PC-3 (cell line): ENCODE measurements around the gene MPPED1. TPM values are rescaled to one million over a fixed set of nuclear protein-coding genes. Genes with fewer than 3 reads are reported as not detected.

Experiments used
- ATAC-seq: fragments of 200-7000 bp; cut with Tn5 transposase; 2 replicates; pipeline ENCODE4 v1.9.1; 2020; ENCODE audit warnings: mild to moderate bottlenecking, moderate library complexity
- BruUV-seq: library from RNA; stranded (reverse); fragments of 400-500 nt; replicated peaks from 2 replicates; lab custom pipeline; 2021; lab: Mats Ljungman, UMichigan
- CTCF ChIA-PET: fragments of 300-600 bp; sonication (Branson Sonifier 250); formaldehyde crosslinking; loops from one replicate; lab custom pipeline; 2022; ENCODE audit warnings: antibody characterized with exemption; lab: Charles Lee
- POLR2A ChIA-PET: fragments of 300-600 bp; sonication (Branson Sonifier 250); formaldehyde crosslinking; loops from one replicate; lab custom pipeline; 2022; ENCODE audit warnings: antibody characterized with exemption; ENCODE audit not compliant: unreplicated experiment; lab: Charles Lee
- DNase-seq: peaks from one replicate; pipeline ENCODE4 v3.0.0-alpha.2; 2015
- H2AFZ ChIP-seq: fragments of 300-600 bp; sonication (generic); 2 replicates; pipeline ENCODE4 v1.6.0; 2016; ENCODE audit warnings: antibody characterized with exemption, low read length
- H3F3A ChIP-seq: fragments of 300-600 bp; sonication (generic); one replicate; pipeline ENCODE4 v1.6.0; 2017; ENCODE audit warnings: antibody characterized with exemption, low read length, control low read depth, mild to moderate bottlenecking; ENCODE audit not compliant: unreplicated experiment
- H3K27ac ChIP-seq: fragments of 300-600 bp; sonication (generic); 2 replicates; pipeline ENCODE4 v1.5.1; 2016; ENCODE audit warnings: mild to moderate bottlenecking, low read length
- H3K27me3 ChIP-seq: fragments of 300-600 bp; sonication (generic); 2 replicates; pipeline ENCODE4 v1.6.1; 2016; ENCODE audit warnings: low read length, mixed read lengths
- H3K36me3 ChIP-seq: fragments of 300-600 bp; sonication (generic); 2 replicates; pipeline ENCODE4 v1.6.1; 2016; ENCODE audit warnings: low read depth, mixed run types, low read length, mixed read lengths
- H3K4me1 ChIP-seq: fragments of 300-600 bp; sonication (generic); 2 replicates; pipeline ENCODE4 v1.5.1; 2016; ENCODE audit warnings: low read length; ENCODE audit not compliant: insufficient read depth
- H3K4me2 ChIP-seq: fragments of 300-600 bp; sonication (generic); 2 replicates; pipeline ENCODE4 v1.6.0; 2016; ENCODE audit warnings: low read length
- H3K4me3 ChIP-seq: fragments of 300-600 bp; sonication (generic); 2 replicates; pipeline ENCODE4 v1.5.1; 2016; ENCODE audit warnings: mild to moderate bottlenecking, low read length, mixed read lengths
- H3K79me2 ChIP-seq: fragments of 300-600 bp; sonication (generic); 2 replicates; pipeline ENCODE4 v1.6.1; 2017; ENCODE audit warnings: low read length, mixed read lengths
- H3K9ac ChIP-seq: fragments of 300-600 bp; sonication (generic); 2 replicates; pipeline ENCODE4 v1.6.0; 2016; ENCODE audit warnings: mild to moderate bottlenecking, low read length
- H3K9me2 ChIP-seq: fragments of 300-600 bp; sonication (generic); replicated peaks from 2 replicates; pipeline ENCODE4 v1.6.1; 2016; ENCODE audit warnings: mixed run types, low read length, mixed read lengths
- H3K9me3 ChIP-seq: fragments of 300-600 bp; sonication (generic); 2 replicates; pipeline ENCODE4 v1.6.1; 2016; ENCODE audit warnings: low read length, mixed read lengths
- H4K20me1 ChIP-seq: fragments of 300-600 bp; sonication (generic); 2 replicates; pipeline ENCODE4 v1.6.1; 2016; ENCODE audit warnings: low read length, mixed read lengths
- CTCF ChIP-seq: fragments of 300-600 bp; sonication (generic); conservative IDR thresholded peaks from 2 replicates; pipeline ENCODE4 v1.5.1; 2017; ENCODE audit warnings: antibody characterized with exemption, low read depth, mild to moderate bottlenecking, low read length
- EZH2 ChIP-seq: fragments of 300-600 bp; sonication (generic); IDR thresholded peaks from one replicate; pipeline ENCODE4 v1.6.1; 2017; ENCODE audit warnings: antibody characterized with exemption, mild to moderate bottlenecking, low read length; ENCODE audit not compliant: unreplicated experiment
- EZH2phosphoT487 ChIP-seq: fragments of 300-600 bp; sonication (generic); IDR thresholded peaks from 2 replicates; pipeline ENCODE4 v1.6.1; 2018; ENCODE audit warnings: mild to moderate bottlenecking, antibody characterized with exemption, low read length, borderline replicate concordance
- intact Hi-C: fragments of 100-400 bp; cut with micrococcal nuclease; formaldehyde crosslinking; loops from 2 replicates; pipeline ENCODE4 v1.9.0; 2023
- total RNA-seq: library from RNA; depleted of rRNA; stranded (reverse); fragments of >200 nt; gene quantifications from 2 replicates; pipeline ENCODE4 v1.2.3, GENCODE V29; 2014

The MPPED1 gene
- total RNA-seq, 1 experiment from 2014 or later = not detected

GRCh38 chr22:43488031-43488866 lies 76.4 kb downstream of the MPPED1 start:
- no peak overlapping the region for H3K4me3 ChIP-seq
- no peaks in the 10 kb centered on the region for H3K27me3 ChIP-seq
- DNase-seq = no peak
- no peak overlapping the region for H2AFZ ChIP-seq
- no peaks in the 10 kb centered on the region for H3K9me2 ChIP-seq
- no peak for ATAC-seq
- no peaks in the 10 kb centered on the region for H3K79me2 ChIP-seq
- no TSS peak for BruUV-seq
- no peaks in the 10 kb centered on the region for H3K9me3 ChIP-seq
- H3K4me2 ChIP-seq = no peak overlapping the region
- no peaks in the 10 kb centered on the region for H3F3A ChIP-seq
- H3K36me3 ChIP-seq = no peaks in the 10 kb centered on the region
- intact Hi-C loops = no loop called here
- H3K4me1 ChIP-seq = no peaks in the 10 kb centered on the region
- TF ChIP-seq CTCF (no peak), EZH2phosphoT487 (no peak), EZH2 (no peak)
- H3K27ac ChIP-seq = no peak overlapping the region
- H3K9ac ChIP-seq = no peak overlapping the region
- POLR2A ChIA-PET = no interaction called here
- no peaks in the 10 kb centered on the region for H4K20me1 ChIP-seq
- CTCF ChIA-PET = no interaction called here

DNA sequence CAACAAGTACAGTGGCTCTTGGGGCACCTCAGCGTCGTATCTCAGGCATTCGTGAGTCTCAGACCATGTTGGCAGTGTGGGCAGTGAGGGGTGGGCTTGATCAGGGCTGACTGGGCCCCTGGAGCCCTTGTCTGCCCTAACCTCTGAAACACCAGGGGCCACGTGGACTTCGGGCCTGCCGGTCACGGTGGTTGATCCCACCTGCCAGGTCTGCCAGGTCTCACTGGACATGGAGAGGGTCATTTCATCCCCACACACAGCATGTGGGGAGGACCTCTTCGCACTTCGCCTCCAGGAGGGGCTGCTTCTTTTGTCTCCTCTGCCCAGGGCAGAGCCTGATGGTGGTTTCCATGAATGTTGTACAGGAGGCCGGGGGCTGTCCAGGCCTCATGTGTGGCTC lies 77.1 kb downstream of the MPPED1 start:
- H3K27ac ChIP-seq = no peak overlapping the region
- H3K4me1 ChIP-seq = no peaks in the 10 kb centered on the region
- no peaks in the 10 kb centered on the region for H3K79me2 ChIP-seq
- intact Hi-C loops = no loop called here
- H4K20me1 ChIP-seq = no peaks in the 10 kb centered on the region
- no peak for ATAC-seq
- no peak overlapping the region for H3K4me3 ChIP-seq
- no peak for TF ChIP-seq EZH2phosphoT487
- no peak for TF ChIP-seq CTCF
- no peak for TF ChIP-seq EZH2
- ChIA-PET POLR2A (no interaction called here), CTCF (no interaction called here)
- H3K9me2 ChIP-seq = no peaks in the 10 kb centered on the region
- no peak overlapping the region for H3K4me2 ChIP-seq
- no peak for DNase-seq
- H3K9ac ChIP-seq = no peak overlapping the region
- H3K36me3 ChIP-seq = no peaks in the 10 kb centered on the region
- no peaks in the 10 kb centered on the region for H3K27me3 ChIP-seq
- BruUV-seq = no TSS peak
- H3F3A ChIP-seq = no peaks in the 10 kb centered on the region
- no peak overlapping the region for H2AFZ ChIP-seq
- no peaks in the 10 kb centered on the region for H3K9me3 ChIP-seq

- H4K20me1 ChIP-seq = no peaks in the 10 kb centered on the region
- ATAC-seq = no peak
- H2AFZ ChIP-seq = no peak overlapping the region
- H3K36me3 ChIP-seq = no peaks in the 10 kb centered on the region
- no peak overlapping the region for H3K4me2 ChIP-seq
- ChIA-PET CTCF (interaction anchor here (0.8 kb wide), 1 partner anchor 336 kb away, joined by 3 read pairs; no protein-coding TSS in a partner anchor), POLR2A (no interaction called here)
- no peaks in the 10 kb centered on the region for H3K4me1 ChIP-seq
- TF ChIP-seq CTCF (no peak), EZH2phosphoT487 (no peak), EZH2 (no peak)
- BruUV-seq = no TSS peak
- no peaks in the 10 kb centered on the region for H3F3A ChIP-seq
- no peak overlapping the region for H3K4me3 ChIP-seq
- intact Hi-C loops = no loop called here
- H3K9ac ChIP-seq = no peak overlapping the region
- no peaks in the 10 kb centered on the region for H3K9me2 ChIP-seq
- H3K79me2 ChIP-seq = no peaks in the 10 kb centered on the region
- H3K27me3 ChIP-seq = no peaks in the 10 kb centered on the region
- DNase-seq = no peak
- no peaks in the 10 kb centered on the region for H3K9me3 ChIP-seq
- H3K27ac ChIP-seq = no peak overlapping the region
Observed at GRCh38 chr22:43490311-43490710, 78.5 kb downstream of the MPPED1 start.
